Renal cortical epithelial cell (primary cell): ENCODE results near the gene ABCC4. TPM values are rescaled to one million over a fixed set of nuclear protein-coding genes. Genes with fewer than 3 reads are reported as not detected.

Source experiments
- DNase-seq: peaks from one replicate; pipeline ENCODE4 v3.0.0-alpha.2; 2011; ENCODE audit warnings: low read depth
- total RNA-seq: library from RNA; depleted of rRNA; stranded (reverse); fragments of >200 nt; gene quantifications from 2 replicates; pipeline ENCODE4 v1.2.3, GENCODE V29; 2014

The ABCC4 gene
- total RNA-seq, 1 donor from 2014 or later = 145 TPM

GRCh38 chr13:95121516-95121915, 179.7 kb downstream of the ABCC4 start:
- no peak for DNase-seq

GRCh38 chr13:95120650-95121049, 180.6 kb downstream of the ABCC4 start:
- no peak for DNase-seq

- no peak for DNase-seq
Measured at GRCh38 chr13:95118541-95119324, 182.5 kb downstream of the ABCC4 start.

- DNase-seq = no peak
Measured at GRCh38 chr13:95117092-95117491, 184.2 kb downstream of the ABCC4 start.

GRCh38 chr13:95115525-95115924, 185.7 kb downstream of the ABCC4 start:
- peak; percentile 41 for DNase-seq

GRCh38 chr13:95113601-95114000, 187.7 kb downstream of the ABCC4 start:
- DNase-seq = no peak

- no peak for DNase-seq
Measured at GRCh38 chr13:95112883-95113282, 188.4 kb downstream of the ABCC4 start.

GRCh38 chr13:95111608-95112007, 189.6 kb downstream of the ABCC4 start:
- DNase-seq = no peak

- DNase-seq = no peak
Measured at GRCh38 chr13:95106562-95106961, 194.7 kb downstream of the ABCC4 start.

- DNase-seq = peak; percentile 80
Measured at GRCh38 chr13:95100525-95101433, 200.5 kb downstream of the ABCC4 start.

GRCh38 chr13:95099541-95099940, 201.7 kb downstream of the ABCC4 start:
- DNase-seq = peak; percentile 51

GRCh38 chr13:95098916-95099315, 202.3 kb downstream of the ABCC4 start:
- DNase-seq = no peak

GRCh38 chr13:95091755-95092154, 209.5 kb downstream of the ABCC4 start:
- no peak for DNase-seq

- no peak for DNase-seq
Measured at GRCh38 chr13:95087746-95088305, 213.4 kb downstream of the ABCC4 start.

GRCh38 chr13:95086761-95087160, 214.5 kb downstream of the ABCC4 start:
- no peak for DNase-seq

GRCh38 chr13:95083758-95084157, 217.5 kb downstream of the ABCC4 start:
- peak; percentile 62 for DNase-seq

- DNase-seq = no peak
Measured at GRCh38 chr13:95083066-95083465, 218.2 kb downstream of the ABCC4 start.

- no peak for DNase-seq
Measured at GRCh38 chr13:95075506-95075905, 225.7 kb downstream of the ABCC4 start.

- DNase-seq = no peak
Measured at GRCh38 chr13:95074820-95075219, 226.4 kb downstream of the ABCC4 start.

- DNase-seq = no peak
Measured at GRCh38 chr13:95073747-95074311, 227.4 kb downstream of the ABCC4 start.

- peak; percentile 35 for DNase-seq
Measured at GRCh38 chr13:95067303-95067702, 233.9 kb downstream of the ABCC4 start.

- DNase-seq = no peak
Measured at GRCh38 chr13:95060014-95060519, 241.2 kb downstream of the ABCC4 start.
